SK-N-SH (cell line): ENCODE data around the gene GCLC. TPM values are rescaled to one million over a fixed set of nuclear protein-coding genes. Genes with fewer than 3 reads are reported as not detected.

Experiments used
- CTCF ChIA-PET: fragments of 300-600, 350-600 bp; formaldehyde crosslinking; extraction: SDS; loops from one replicate; lab custom pipeline; 2021; lab: Yijun Ruan, JAX
- POLR2A ChIA-PET: fragments of 350-600 bp; sonication (Branson Sonifier 250); formaldehyde crosslinking; extraction: SDS; loops from one replicate; lab custom pipeline; 2020; ENCODE audit warnings: antibody characterized with exemption, inconsistent platforms; lab: Yijun Ruan, JAX
- DNase-seq: peaks from one replicate; pipeline ENCODE4 v3.0.0; 2012
- H2AFZ ChIP-seq: fragments of 200-600 bp; sonication (generic); 2 replicates; pipeline ENCODE4 v1.8.1; 2016; ENCODE audit warnings: antibody characterized with exemption, mild to moderate bottlenecking, low read depth
- H3F3A ChIP-seq: fragments of 200-600 bp; sonication (generic); replicated peaks from 2 replicates; pipeline ENCODE3; 2016; ENCODE audit warnings: antibody characterized with exemption, mild to moderate bottlenecking; ENCODE audit not compliant: insufficient read depth
- H3K27ac ChIP-seq, 2 experiments: fragments of 200-500 bp in 1 of 2; fragments of 200-600 bp in 1 of 2; sonication (Bioruptor generic) in 1 of 2; sonication (generic), shearing (Covaris generic) in 1 of 2; 2 replicates each; pipeline versions ENCODE4 v1.5.1 to v1.6.1; 2014 to 2016; ENCODE audit warnings: low read depth in 2 of 2, inconsistent platforms in 1 of 2, low read length in 1 of 2, mild to moderate bottlenecking in 1 of 2, mixed read lengths in 1 of 2
- H3K27me3 ChIP-seq: fragments of 200-600 bp; sonication (generic), shearing (Covaris generic); 2 replicates; pipeline ENCODE4 v1.6.1; 2016; ENCODE audit warnings: mixed run types; ENCODE audit not compliant: insufficient read depth
- H3K36me3 ChIP-seq, 2 experiments: fragments of 200-500 bp in 1 of 2; fragments of 200-600 bp in 1 of 2; sonication (Bioruptor generic) in 1 of 2; sonication (generic) in 1 of 2; replicated peaks in 1 of 2; 2 replicates each; pipeline versions ENCODE3 to v1.5.1; 2014 to 2016; ENCODE audit warnings: low read length in 1 of 2, mild to moderate bottlenecking in 1 of 2; ENCODE audit not compliant: insufficient read depth in 2 of 2, control insufficient read depth in 1 of 2
- H3K4me1 ChIP-seq, 2 experiments: fragments of 200-500 bp in 1 of 2; fragments of 200-600 bp in 1 of 2; sonication (Bioruptor generic) in 1 of 2; sonication (generic), shearing (Covaris generic) in 1 of 2; 2 replicates each; pipeline versions ENCODE4 v1.5.1 to v1.6.1; 2014 to 2016; ENCODE audit warnings: low read depth in 1 of 2, low read length in 1 of 2, mixed run types in 1 of 2; ENCODE audit not compliant: insufficient read depth in 2 of 2, control insufficient read depth in 1 of 2
- H3K4me2 ChIP-seq: fragments of 200-600 bp; sonication (generic), shearing (Covaris generic); 2 replicates; pipeline ENCODE4 v1.6.1; 2017; ENCODE audit warnings: mixed run types
- H3K4me3 ChIP-seq, 2 experiments: fragments of 200-500 bp in 1 of 2; fragments of 200-600 bp in 1 of 2; sonication (Bioruptor generic) in 1 of 2; sonication (generic), shearing (Covaris generic) in 1 of 2; 2 replicates each; pipeline versions ENCODE4 v1.5.1 to v1.8.1; 2014 to 2016; ENCODE audit warnings: low read depth in 2 of 2, inconsistent platforms in 1 of 2, low read length in 1 of 2, mild to moderate bottlenecking in 1 of 2, mixed read lengths in 1 of 2, moderate library complexity in 1 of 2
- H3K79me2 ChIP-seq: fragments of 200-600 bp; sonication (generic); 2 replicates; pipeline ENCODE4 v1.8.1; 2017; ENCODE audit warnings: mild to moderate bottlenecking; ENCODE audit not compliant: insufficient read depth
- H3K9ac ChIP-seq: fragments of 200-600 bp; sonication (generic); 2 replicates; pipeline ENCODE4 v1.6.1; 2017; ENCODE audit warnings: mixed run types
- H3K9me2 ChIP-seq: fragments of 200-600 bp; sonication (generic); 2 replicates; pipeline ENCODE4 v1.6.1; 2017; ENCODE audit warnings: mixed run types
- H3K9me3 ChIP-seq: fragments of 200-600 bp; sonication (generic); 2 replicates; pipeline ENCODE4 v1.6.1; 2017; ENCODE audit warnings: mixed run types, mild to moderate bottlenecking, moderate library complexity
- H4K20me1 ChIP-seq: fragments of 200-600 bp; sonication (generic); 2 replicates; pipeline ENCODE4 v1.6.1; 2017; ENCODE audit warnings: mild to moderate bottlenecking, mixed run types; ENCODE audit not compliant: insufficient read depth
- CHD2 ChIP-seq: fragments of 150-350 bp; IDR thresholded peaks from 2 replicates; pipeline ENCODE4 v1.6.1; 2018; ENCODE audit warnings: low read length; ENCODE audit not compliant: partially characterized antibody
- CTCF ChIP-seq: fragments of 200-600 bp; sonication (generic); IDR thresholded peaks from 2 replicates; pipeline ENCODE4 v1.6.1; 2017; ENCODE audit warnings: antibody characterized with exemption, mild to moderate bottlenecking, moderate library complexity
- EZH2phosphoT487 ChIP-seq: fragments of 200-600 bp; sonication (generic); IDR thresholded peaks from 2 replicates; pipeline ENCODE4 v1.6.1; 2017; ENCODE audit warnings: low read depth, mixed run types, mild to moderate bottlenecking, antibody characterized with exemption, moderate library complexity, borderline replicate concordance
- GATA2 ChIP-seq: sonication (generic); formaldehyde crosslinking; IDR thresholded peaks from 2 replicates; pipeline ENCODE4 v1.5.0; 2020; ENCODE audit warnings: mild to moderate bottlenecking, missing genetic modification reagents
- JUND ChIP-seq: IDR thresholded peaks from 2 replicates; pipeline ENCODE4 v1.4.0; 2012
- MEF2A ChIP-seq: IDR thresholded peaks from 2 replicates; pipeline ENCODE4 v1.4.0; 2012; ENCODE audit warnings: low read depth, borderline replicate concordance
- PBX3 ChIP-seq: IDR thresholded peaks from 2 replicates; pipeline ENCODE4; 2012
- POLR2AphosphoS5 ChIP-seq: IDR thresholded peaks from 2 replicates; pipeline ENCODE4 v1.6.1; 2012; ENCODE audit warnings: low read depth, low read length
- RAD21 ChIP-seq: IDR thresholded peaks from 2 replicates; pipeline ENCODE4 v1.6.1; 2012; ENCODE audit warnings: mild to moderate bottlenecking, low read length
- SIN3A ChIP-seq: IDR thresholded peaks from 2 replicates; pipeline ENCODE4 v1.6.1; 2012; ENCODE audit warnings: low read depth, mild to moderate bottlenecking, low read length, moderate library complexity, borderline replicate concordance
- TAF1 ChIP-seq: IDR thresholded peaks from 2 replicates; pipeline ENCODE4 v1.6.1; 2012; ENCODE audit warnings: low read depth, mild to moderate bottlenecking, low read length, moderate library complexity, borderline replicate concordance
- TCF12 ChIP-seq: IDR thresholded peaks from 2 replicates; pipeline ENCODE4 v1.4.0; 2012
- TEAD4 ChIP-seq: IDR thresholded peaks from 2 replicates; pipeline ENCODE4 v1.4.0; 2012; ENCODE audit warnings: mild to moderate bottlenecking, borderline replicate concordance; ENCODE audit not compliant: insufficient read depth
- WGBS: methylation state at CpG from one replicate; pipeline ENCODE4 v1.1.6; 2017; ENCODE audit warnings: low lambda C conversion rate; 5-methylcytosine and 5-hydroxymethylcytosine counted together
- polyA plus RNA-seq, 3 experiments: library from polyadenylated mRNA; depleted of rRNA; stranded (reverse); fragments of >200 nt; gene quantifications; 2 replicates each; pipeline ENCODE4 v1.2.3, GENCODE V29; 2012
- TF ChIP-seq, protein P1 (sequence below): IDR thresholded peaks from 2 replicates; pipeline ENCODE4 v1.4.0; 2012; ENCODE audit warnings: low read depth, borderline replicate concordance
- TF ChIP-seq, protein P2 (sequence below): fragments of 150-350 bp; IDR thresholded peaks from 2 replicates; pipeline ENCODE4 v1.6.1; 2017; ENCODE audit warnings: antibody characterized with exemption, low read length, low read depth, borderline replicate concordance

The GCLC gene
- polyA plus RNA-seq, 1 of the 3 experiments (the other 2 are of a cell fraction) = 7.5 TPM

- TF ChIP-seq JUND = peak; percentile 82
- TF ChIP-seq, protein P1, sequence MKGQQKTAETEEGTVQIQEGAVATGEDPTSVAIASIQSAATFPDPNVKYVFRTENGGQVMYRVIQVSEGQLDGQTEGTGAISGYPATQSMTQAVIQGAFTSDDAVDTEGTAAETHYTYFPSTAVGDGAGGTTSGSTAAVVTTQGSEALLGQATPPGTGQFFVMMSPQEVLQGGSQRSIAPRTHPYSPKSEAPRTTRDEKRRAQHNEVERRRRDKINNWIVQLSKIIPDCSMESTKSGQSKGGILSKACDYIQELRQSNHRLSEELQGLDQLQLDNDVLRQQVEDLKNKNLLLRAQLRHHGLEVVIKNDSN = peak; percentile 57; the same call in 1 of the 2 replicates
- peak; percentile 70 for TF ChIP-seq POLR2AphosphoS5
- TF ChIP-seq CTCF = peak; percentile 56
- TF ChIP-seq PBX3 = 0 out of 2 replicates have a peak, but pooled peaks have one; percentile 25
- TF ChIP-seq TAF1 = peak; percentile 84
- peak; percentile 52 for TF ChIP-seq RAD21
- TF ChIP-seq MEF2A = no peak; the same call in 1 of the 2 replicates
- no peak for TF ChIP-seq TEAD4
Measured at GRCh38 chr6:53544470-53545308, at the start of gene GCLC (continued).

- no peak for TF ChIP-seq CHD2
- TF ChIP-seq POLR2AphosphoS5 = no peak
- no peak for TF ChIP-seq TEAD4
- no peak for TF ChIP-seq TCF12
- TF ChIP-seq, protein P2, sequence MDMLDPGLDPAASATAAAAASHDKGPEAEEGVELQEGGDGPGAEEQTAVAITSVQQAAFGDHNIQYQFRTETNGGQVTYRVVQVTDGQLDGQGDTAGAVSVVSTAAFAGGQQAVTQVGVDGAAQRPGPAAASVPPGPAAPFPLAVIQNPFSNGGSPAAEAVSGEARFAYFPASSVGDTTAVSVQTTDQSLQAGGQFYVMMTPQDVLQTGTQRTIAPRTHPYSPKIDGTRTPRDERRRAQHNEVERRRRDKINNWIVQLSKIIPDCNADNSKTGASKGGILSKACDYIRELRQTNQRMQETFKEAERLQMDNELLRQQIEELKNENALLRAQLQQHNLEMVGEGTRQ = no peak
- TF ChIP-seq GATA2 (CRISPR knock-in tag) = no peak
- no peak for TF ChIP-seq SIN3A
- TF ChIP-seq EZH2phosphoT487 = no peak
- TF ChIP-seq MEF2A = no peak
- no peak overlapping the region for H3K4me3 ChIP-seq
- no peaks in the 10 kb centered on the region for H3F3A ChIP-seq
- H3K27ac ChIP-seq = no peak overlapping the region
- H3K9ac ChIP-seq = no peak overlapping the region
- no peak overlapping the region for H2AFZ ChIP-seq
- H3K79me2 ChIP-seq = no peaks in the 10 kb centered on the region
- H3K27me3 ChIP-seq = no peaks in the 10 kb centered on the region
- POLR2A ChIA-PET = no interaction called here
- no peaks in the 10 kb centered on the region for H4K20me1 ChIP-seq
- no peaks in the 10 kb centered on the region; a peak in 1 of 4 replicates for H3K4me1 ChIP-seq
- H3K4me2 ChIP-seq = no peak overlapping the region
- H3K36me3 ChIP-seq = no peaks in the 10 kb centered on the region
- CTCF ChIA-PET = interaction anchor here (1.0 kb wide), 1 partner anchor 57 kb away, joined by 4 read pairs; no protein-coding TSS in a partner anchor
- no peak for DNase-seq
- no peaks in the 10 kb centered on the region for H3K9me3 ChIP-seq
- H3K9me2 ChIP-seq = no peaks in the 10 kb centered on the region
- 30% methylated on average over 2 of the region's 2 CpGs for WGBS
Measured at GRCh38 chr6:53594596-53594995, 49.7 kb upstream of the GCLC start.
